KMS-11 (cell line): ENCODE measurements around the gene BACE2.

Source experiments
- H2AFZ ChIP-seq: fragments of 200-600 bp; sonication (generic); 2 replicates; pipeline ENCODE4 v1.6.1; 2016; ENCODE audit warnings: antibody characterized with exemption, mixed run types, low read depth
- H3K27ac ChIP-seq: fragments of 200-600 bp; sonication (generic); 2 replicates; pipeline ENCODE4 v1.6.1; 2016; ENCODE audit warnings: mild to moderate bottlenecking, mixed run types
- H3K27me3 ChIP-seq: fragments of 200-600 bp; sonication (generic); 2 replicates; pipeline ENCODE4 v1.6.1; 2017; ENCODE audit warnings: mild to moderate bottlenecking, low read depth, mixed run types, moderate library complexity; ENCODE audit not compliant: insufficient read depth
- H3K36me3 ChIP-seq: fragments of 200-600 bp; sonication (generic); 2 replicates; pipeline ENCODE4 v1.6.1; 2017; ENCODE audit warnings: mild to moderate bottlenecking, mixed run types; ENCODE audit not compliant: insufficient read depth
- H3K4me1 ChIP-seq: fragments of 200-600 bp; sonication (generic); 2 replicates; pipeline ENCODE4 v1.6.1; 2016; ENCODE audit warnings: mild to moderate bottlenecking, low read depth, mixed run types; ENCODE audit not compliant: poor library complexity, severe bottlenecking
- H3K4me2 ChIP-seq: fragments of 200-600 bp; sonication (generic); 2 replicates; pipeline ENCODE4 v1.7.0; 2016; ENCODE audit warnings: mild to moderate bottlenecking, mixed run types
- H3K4me3 ChIP-seq: fragments of 200-600 bp; sonication (generic); IDR thresholded peaks from 2 replicates; pipeline ENCODE4 v1.6.1; 2017; ENCODE audit warnings: low read depth, low read length, mixed read lengths; ENCODE audit not compliant: insufficient read depth
- H3K79me2 ChIP-seq: fragments of 200-600 bp; sonication (generic); 2 replicates; pipeline ENCODE4 v1.6.1; 2016; ENCODE audit warnings: low read depth, mixed run types; ENCODE audit not compliant: insufficient read depth
- H3K9ac ChIP-seq: fragments of 200-600 bp; sonication (generic); 2 replicates; pipeline ENCODE4 v1.6.1; 2016; ENCODE audit warnings: mild to moderate bottlenecking, mixed run types
- H4K20me1 ChIP-seq: fragments of 200-600 bp; sonication (generic); 2 replicates; pipeline ENCODE4 v1.6.1; 2016; ENCODE audit warnings: mild to moderate bottlenecking, mixed run types; ENCODE audit not compliant: insufficient read depth
- CTCF ChIP-seq: fragments of 200-600 bp; sonication (generic); conservative IDR thresholded peaks from 2 replicates; pipeline ENCODE4 v1.6.1; 2017; ENCODE audit warnings: low read depth, mild to moderate bottlenecking, antibody characterized with exemption, low read length, moderate library complexity, mixed read lengths

Gene BACE2

GRCh38 chr21:41247561-41248545, 79.9 kb downstream of the BACE2 start:
- no peaks in the 10 kb centered on the region for H3K36me3 ChIP-seq
- no peaks in the 10 kb centered on the region for H3K27me3 ChIP-seq
- no peak overlapping the region for H3K27ac ChIP-seq
- H3K9ac ChIP-seq = no peak overlapping the region
- H3K4me2 ChIP-seq = no peak overlapping the region
- no peak for TF ChIP-seq CTCF
- no peaks in the 10 kb centered on the region for H3K79me2 ChIP-seq
- no peak overlapping the region for H3K4me3 ChIP-seq
- no peaks in the 10 kb centered on the region for H3K4me1 ChIP-seq
- H2AFZ ChIP-seq = no peak overlapping the region
- H4K20me1 ChIP-seq = no peaks in the 10 kb centered on the region

GRCh38 chr21:41249476-41249875, 81.5 kb downstream of the BACE2 start:
- Histone ChIP-seq H2AFZ (no peak overlapping the region), H4K20me1 (no peaks in the 10 kb centered on the region), H3K36me3 (no peaks in the 10 kb centered on the region), H3K9ac (no peak overlapping the region), H3K4me2 (no peak overlapping the region), H3K4me3 (no peak overlapping the region), H3K79me2 (no peaks in the 10 kb centered on the region), H3K27me3 (no peaks in the 10 kb centered on the region), H3K27ac (no peak overlapping the region), H3K4me1 (no peaks in the 10 kb centered on the region)
- TF ChIP-seq CTCF = no peak

GRCh38 chr21:41250519-41250918, 82.6 kb downstream of the BACE2 start:
- Histone ChIP-seq H3K4me2 (no peak overlapping the region), H3K4me3 (no peak overlapping the region), H4K20me1 (no peaks in the 10 kb centered on the region), H3K79me2 (no peaks in the 10 kb centered on the region), H3K27me3 (no peaks in the 10 kb centered on the region), H3K27ac (no peak overlapping the region), H3K9ac (no peak overlapping the region), H3K36me3 (no peaks in the 10 kb centered on the region), H3K4me1 (no peaks in the 10 kb centered on the region), H2AFZ (no peak overlapping the region)
- no peak for TF ChIP-seq CTCF

GRCh38 chr21:41251961-41252642, 84.1 kb downstream of the BACE2 start:
- Histone ChIP-seq H3K4me3 (no peak overlapping the region), H3K36me3 (no peaks in the 10 kb centered on the region), H3K27ac (no peak overlapping the region), H3K9ac (no peak overlapping the region), H3K4me1 (no peaks in the 10 kb centered on the region), H3K27me3 (no peaks in the 10 kb centered on the region), H3K4me2 (no peak overlapping the region), H2AFZ (no peak overlapping the region), H4K20me1 (no peaks in the 10 kb centered on the region), H3K79me2 (no peaks in the 10 kb centered on the region)
- TF ChIP-seq CTCF = no peak
